B cell (primary cell): ENCODE measurements around the gene SLC39A11. TPM values are rescaled to one million over a fixed set of nuclear protein-coding genes. Genes with fewer than 3 reads are reported as not detected.

ENCODE experiments used
- ATAC-seq: fragments of 200-7000 bp; cut with Tn5 transposase; one replicate; pipeline ENCODE4 v1.10.0; 2021; ENCODE audit warnings: low read depth, mild to moderate bottlenecking, moderate number of reproducible peaks, moderate library complexity
- CTCF ChIA-PET: fragments of 350-600 bp; sonication (Branson Sonifier 250); formaldehyde crosslinking; loops from one replicate; lab custom pipeline; 2021; ENCODE audit warnings: antibody characterized with exemption, inconsistent platforms; lab: Charles Lee
- POLR2A ChIA-PET: fragments of 350-600 bp; sonication (Branson Sonifier 250); formaldehyde crosslinking; loops from one replicate; lab custom pipeline; 2021; ENCODE audit warnings: antibody characterized with exemption; lab: Charles Lee
- DNase-seq: peaks from one replicate; pipeline ENCODE4 v3.0.0; 2013
- H2AFZ ChIP-seq: 2 replicates; pipeline ENCODE4 v1.6.1; 2012; ENCODE audit warnings: mild to moderate bottlenecking, low read depth, low read length; ENCODE audit not compliant: insufficient read depth, poor library complexity, severe bottlenecking
- H3K27ac ChIP-seq, 2 donors: 1 replicate in 1 of 2; 2 replicates in 1 of 2; pipeline ENCODE4 v1.5.1; 2012 to 2013; ENCODE audit warnings: low read length in 2 of 2, mild to moderate bottlenecking in 2 of 2, moderate library complexity in 1 of 2
- H3K27me3 ChIP-seq, 4 experiments: fragments of 200-600 bp in 1 of 4; sonication (generic) in 1 of 4; replicated peaks in 1 of 4; 1 replicate in 2 of 4; 2 replicates in 2 of 4; pipeline versions ENCODE4 v1.6.1 to v1.7.0; 2013 to 2016; ENCODE audit warnings: low read length in 3 of 4, mild to moderate bottlenecking in 2 of 4, mixed read lengths in 1 of 4, moderate library complexity in 1 of 4; ENCODE audit not compliant: insufficient read depth in 4 of 4, control insufficient read depth in 3 of 4; ENCODE audit errors: control extremely low read depth in 1 of 4
- H3K36me3 ChIP-seq, 2 experiments: replicated peaks in 1 of 2; 1 replicate in 1 of 2; 2 replicates in 1 of 2; pipeline versions ENCODE4 v1.6.1 to v1.7.1; 2013; ENCODE audit warnings: low read length in 1 of 2; ENCODE audit not compliant: insufficient read depth in 2 of 2, control insufficient read depth in 1 of 2; ENCODE audit errors: control extremely low read depth in 1 of 2, extremely low read depth in 1 of 2
- H3K4me1 ChIP-seq, 2 donors: fragments of 200-600 bp in 1 of 2; sonication (generic) in 1 of 2; 1 replicate in 1 of 2; 2 replicates in 1 of 2; pipeline versions ENCODE4 v1.5.1 to v1.6.1; 2013 to 2017; ENCODE audit warnings: low read length in 2 of 2; ENCODE audit not compliant: control insufficient read depth in 2 of 2, insufficient read depth in 2 of 2
- H3K4me2 ChIP-seq: replicated peaks from 2 replicates; pipeline ENCODE3; 2012; ENCODE audit warnings: mild to moderate bottlenecking, low read depth, low read length; ENCODE audit not compliant: poor library complexity, severe bottlenecking
- H3K4me3 ChIP-seq, 5 experiments: fragments of 200-600 bp in 1 of 5; sonication (generic) in 1 of 5; 1 replicate in 3 of 5; 2 replicates in 2 of 5; pipeline versions ENCODE4 v1.5.1 to v1.7.0; 2011 to 2016; ENCODE audit warnings: low read length in 4 of 5, mild to moderate bottlenecking in 4 of 5, low read depth in 2 of 5, control low read depth in 1 of 5, moderate library complexity in 1 of 5; ENCODE audit not compliant: insufficient read depth in 1 of 5; ENCODE audit errors: control extremely low read depth in 1 of 5, extremely low read depth in 1 of 5
- H3K79me2 ChIP-seq: fragments of 200-600 bp; sonication (generic); one replicate; pipeline ENCODE4 v1.6.0; 2016; ENCODE audit warnings: low read length; ENCODE audit not compliant: control insufficient read depth, insufficient read depth
- H3K9ac ChIP-seq: fragments of 200-600 bp; sonication (generic); 2 replicates; pipeline ENCODE4 v1.6.1; 2017; ENCODE audit warnings: mild to moderate bottlenecking, low read length, moderate library complexity
- H3K9me3 ChIP-seq, 3 donors: one replicate each; pipeline versions ENCODE4 v1.6.1 to v1.7.1; 2013; ENCODE audit warnings: low read length in 2 of 3; ENCODE audit not compliant: control insufficient read depth in 2 of 3, insufficient read depth in 1 of 3; ENCODE audit errors: control extremely low read depth in 1 of 3
- H4K20me1 ChIP-seq: 2 replicates; pipeline ENCODE4 v1.6.0; 2012; ENCODE audit warnings: mild to moderate bottlenecking, low read length; ENCODE audit not compliant: insufficient read depth, control insufficient read depth, poor library complexity, severe bottlenecking
- H3K27ac Mint-ChIP-seq: one replicate; pipeline ENCODE4 v1.8.0; 2021; ENCODE audit warnings: mixed read lengths
- H3K27me3 Mint-ChIP-seq: one replicate; pipeline ENCODE4 v1.8.0; 2021; ENCODE audit warnings: mixed read lengths
- H3K4me1 Mint-ChIP-seq: one replicate; pipeline ENCODE4 v1.8.0; 2021; ENCODE audit warnings: mixed read lengths
- H3K4me3 Mint-ChIP-seq: one replicate; pipeline ENCODE4 v1.8.0; 2021; ENCODE audit warnings: mixed read lengths
- H3K9me3 Mint-ChIP-seq: one replicate; pipeline ENCODE4 v1.8.0; 2022; ENCODE audit warnings: mixed read lengths; ENCODE audit not compliant: insufficient read depth
- EZH2 ChIP-seq: IDR thresholded peaks from 2 replicates; pipeline ENCODE4 v1.6.1; 2012; ENCODE audit warnings: borderline replicate concordance, low read depth, mild to moderate bottlenecking, moderate library complexity, low read length; ENCODE audit not compliant: insufficient read depth, poor library complexity, severe bottlenecking
- WGBS: methylation state at CpG from one replicate; pipeline ENCODE4 v1.1.5; 2013; ENCODE audit warnings: missing lambda C conversion rate; ENCODE audit not compliant: insufficient coverage; 5-methylcytosine and 5-hydroxymethylcytosine counted together
- intact Hi-C: fragments of 100-400 bp; cut with micrococcal nuclease; formaldehyde crosslinking; loops from one replicate; pipeline ENCODE4 v1.10.0; 2022
- polyA plus RNA-seq: library from polyadenylated mRNA; depleted of rRNA; stranded (reverse); fragments of >200 nt; gene quantifications from 2 replicates; pipeline ENCODE4 v1.2.3, GENCODE V29; 2012
- total RNA-seq, 2 donors: library from RNA; stranded (reverse); fragments of 120-200 nt in 1 of 2; gene quantifications; 1 replicate in 1 of 2; 2 replicates in 1 of 2; pipeline versions ENCODE4 v1.2.3 to v1.2.4, GENCODE V29; 2013 to 2022
- TF ChIP-seq, protein P1 (sequence below): fragments of 200-600 bp; IDR thresholded peaks from one replicate; pipeline ENCODE4 v1.8.0; 2022; ENCODE audit warnings: antibody characterized with exemption, mild to moderate bottlenecking

Gene SLC39A11
- total and polyA plus RNA-seq, 2 donors (not counting 1 experiment from before 2014, with no cell fraction given) = 6.9 to 39.6 TPM

DNA sequence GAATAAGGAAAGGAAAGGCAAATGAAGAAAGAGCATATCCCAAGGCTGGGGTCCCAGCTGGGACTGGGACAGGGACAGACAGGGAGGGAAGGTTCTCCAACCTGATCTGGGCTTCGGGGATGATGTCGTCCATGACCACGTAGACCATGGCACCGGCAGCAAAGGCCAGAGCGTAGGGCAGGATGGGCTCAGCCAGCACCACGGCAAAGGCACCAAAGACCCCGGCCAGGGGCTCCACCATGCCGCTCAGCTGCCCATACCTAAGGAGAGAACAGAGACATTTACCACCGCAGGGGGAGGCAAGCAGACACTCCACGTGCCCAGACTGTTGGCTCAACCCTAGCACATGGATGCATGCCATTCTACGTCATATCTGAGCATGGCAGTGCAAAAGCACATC is 443.8 kb downstream of the SLC39A11 start:
- Histone ChIP-seq H3K4me3 (no peak overlapping the region), H3K27me3 (no peaks in the 10 kb centered on the region), H2AFZ (no peak overlapping the region), H3K4me1 (no peaks in the 10 kb centered on the region), H4K20me1 (no peaks in the 10 kb centered on the region), H3K36me3 (no peaks in the 10 kb centered on the region), H3K27ac (no peak overlapping the region), H3K79me2 (no peaks in the 10 kb centered on the region), H3K9me3 (no peaks in the 10 kb centered on the region), H3K4me2 (no peak overlapping the region), H3K9ac (no peak overlapping the region)
- no peaks in the 10 kb centered on the region for H3K27me3 Mint-ChIP-seq
- no peak for TF ChIP-seq EZH2
- TF ChIP-seq, protein P1, sequence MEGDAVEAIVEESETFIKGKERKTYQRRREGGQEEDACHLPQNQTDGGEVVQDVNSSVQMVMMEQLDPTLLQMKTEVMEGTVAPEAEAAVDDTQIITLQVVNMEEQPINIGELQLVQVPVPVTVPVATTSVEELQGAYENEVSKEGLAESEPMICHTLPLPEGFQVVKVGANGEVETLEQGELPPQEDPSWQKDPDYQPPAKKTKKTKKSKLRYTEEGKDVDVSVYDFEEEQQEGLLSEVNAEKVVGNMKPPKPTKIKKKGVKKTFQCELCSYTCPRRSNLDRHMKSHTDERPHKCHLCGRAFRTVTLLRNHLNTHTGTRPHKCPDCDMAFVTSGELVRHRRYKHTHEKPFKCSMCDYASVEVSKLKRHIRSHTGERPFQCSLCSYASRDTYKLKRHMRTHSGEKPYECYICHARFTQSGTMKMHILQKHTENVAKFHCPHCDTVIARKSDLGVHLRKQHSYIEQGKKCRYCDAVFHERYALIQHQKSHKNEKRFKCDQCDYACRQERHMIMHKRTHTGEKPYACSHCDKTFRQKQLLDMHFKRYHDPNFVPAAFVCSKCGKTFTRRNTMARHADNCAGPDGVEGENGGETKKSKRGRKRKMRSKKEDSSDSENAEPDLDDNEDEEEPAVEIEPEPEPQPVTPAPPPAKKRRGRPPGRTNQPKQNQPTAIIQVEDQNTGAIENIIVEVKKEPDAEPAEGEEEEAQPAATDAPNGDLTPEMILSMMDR = no peak
- no peak for DNase-seq
- ATAC-seq = no peak
- no peaks in the 10 kb centered on the region for H3K9me3 Mint-ChIP-seq
- H3K27ac Mint-ChIP-seq = no peak overlapping the region
- ChIA-PET CTCF (no interaction called here), POLR2A (no interaction called here)
- no peak overlapping the region for H3K4me3 Mint-ChIP-seq
- intact Hi-C loops = no loop called here
- H3K4me1 Mint-ChIP-seq = no peaks in the 10 kb centered on the region
- 97% methylated on average over 11 of the region's 11 CpGs for WGBS

DNA sequence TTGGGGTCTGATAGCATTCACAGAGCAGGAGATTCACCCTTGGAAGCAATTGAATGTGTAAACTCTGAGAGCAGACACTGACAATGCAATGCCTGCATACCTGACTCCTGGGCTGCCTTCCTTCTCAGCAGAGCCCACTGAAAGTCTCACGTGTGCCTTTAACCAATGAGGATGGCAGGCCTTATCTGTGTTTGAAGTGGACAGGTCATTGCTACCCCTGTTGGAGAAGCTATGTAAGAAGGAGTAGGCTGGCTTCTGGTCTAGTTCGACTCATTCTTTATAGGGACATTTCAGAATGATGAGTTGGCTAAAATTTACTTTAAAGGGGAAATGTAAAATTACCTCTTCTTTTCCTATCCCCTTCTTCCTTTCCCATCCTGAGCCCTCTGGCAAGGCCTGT is 446.3 kb downstream of the SLC39A11 start:
- no peaks in the 10 kb centered on the region for H3K36me3 ChIP-seq
- intact Hi-C loops = no loop called here
- WGBS = no CpG with 5 or more reads among the region's 2 CpGs
- no peaks in the 10 kb centered on the region for H3K9me3 Mint-ChIP-seq
- no peaks in the 10 kb centered on the region for H4K20me1 ChIP-seq
- no peaks in the 10 kb centered on the region for H3K4me1 ChIP-seq
- H3K27ac ChIP-seq = no peak overlapping the region
- no peak overlapping the region for H3K9ac ChIP-seq
- no peak overlapping the region for H3K4me3 ChIP-seq
- ChIA-PET CTCF (no interaction called here), POLR2A (no interaction called here)
- DNase-seq (no peak), ATAC-seq (no peak)
- H3K27ac Mint-ChIP-seq = no peak overlapping the region
- H3K9me3 ChIP-seq = no peaks in the 10 kb centered on the region
- H3K27me3 ChIP-seq = no peaks in the 10 kb centered on the region
- H3K4me1 Mint-ChIP-seq = no peaks in the 10 kb centered on the region
- no peak overlapping the region for H3K4me3 Mint-ChIP-seq
- TF ChIP-seq EZH2 = no peak
- no peaks in the 10 kb centered on the region for H3K79me2 ChIP-seq
- H3K4me2 ChIP-seq = no peak overlapping the region
- H3K27me3 Mint-ChIP-seq = no peaks in the 10 kb centered on the region
- no peak overlapping the region for H2AFZ ChIP-seq
